ENCODE results near the gene KIRREL1.

DNA sequence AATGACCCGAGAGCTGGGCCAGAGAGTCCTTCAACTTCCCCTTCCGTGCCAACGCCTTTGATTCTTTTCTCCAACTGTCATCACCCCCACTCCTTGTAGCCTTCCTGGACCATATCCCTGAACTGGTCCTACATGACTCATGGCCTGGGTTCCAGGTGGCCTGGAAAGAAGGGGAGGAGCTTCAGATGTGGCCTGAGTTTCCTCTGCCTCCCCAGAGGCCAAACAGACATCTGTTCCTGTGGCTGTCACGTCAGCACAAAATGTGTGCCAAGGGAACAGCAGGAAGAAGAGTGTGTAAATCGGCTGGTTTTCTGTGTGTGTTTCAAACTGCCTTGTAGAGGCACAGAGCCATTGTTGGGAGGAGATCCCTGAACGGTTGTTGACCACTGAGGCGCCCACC, 24.9 kb upstream of the KIRREL1 start:
- TF ChIP-seq POLR2A (IDR thresholded peaks at IDR 0.05; ENCODE audit: low read depth), result no peak
- TF ChIP-seq, protein P1, sequence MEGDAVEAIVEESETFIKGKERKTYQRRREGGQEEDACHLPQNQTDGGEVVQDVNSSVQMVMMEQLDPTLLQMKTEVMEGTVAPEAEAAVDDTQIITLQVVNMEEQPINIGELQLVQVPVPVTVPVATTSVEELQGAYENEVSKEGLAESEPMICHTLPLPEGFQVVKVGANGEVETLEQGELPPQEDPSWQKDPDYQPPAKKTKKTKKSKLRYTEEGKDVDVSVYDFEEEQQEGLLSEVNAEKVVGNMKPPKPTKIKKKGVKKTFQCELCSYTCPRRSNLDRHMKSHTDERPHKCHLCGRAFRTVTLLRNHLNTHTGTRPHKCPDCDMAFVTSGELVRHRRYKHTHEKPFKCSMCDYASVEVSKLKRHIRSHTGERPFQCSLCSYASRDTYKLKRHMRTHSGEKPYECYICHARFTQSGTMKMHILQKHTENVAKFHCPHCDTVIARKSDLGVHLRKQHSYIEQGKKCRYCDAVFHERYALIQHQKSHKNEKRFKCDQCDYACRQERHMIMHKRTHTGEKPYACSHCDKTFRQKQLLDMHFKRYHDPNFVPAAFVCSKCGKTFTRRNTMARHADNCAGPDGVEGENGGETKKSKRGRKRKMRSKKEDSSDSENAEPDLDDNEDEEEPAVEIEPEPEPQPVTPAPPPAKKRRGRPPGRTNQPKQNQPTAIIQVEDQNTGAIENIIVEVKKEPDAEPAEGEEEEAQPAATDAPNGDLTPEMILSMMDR (IDR thresholded peaks at IDR 0.05), result no peak

All from esophagus muscularis mucosa (tissue), 3 donors.